HS-27A (cell line): ENCODE results near the gene RP2.

ENCODE experiments used
- DNase-seq: peaks from one replicate; pipeline ENCODE4 v3.0.0-alpha.2; 2012; ENCODE audit warnings: low read depth, missing footprints

Gene RP2

DNA sequence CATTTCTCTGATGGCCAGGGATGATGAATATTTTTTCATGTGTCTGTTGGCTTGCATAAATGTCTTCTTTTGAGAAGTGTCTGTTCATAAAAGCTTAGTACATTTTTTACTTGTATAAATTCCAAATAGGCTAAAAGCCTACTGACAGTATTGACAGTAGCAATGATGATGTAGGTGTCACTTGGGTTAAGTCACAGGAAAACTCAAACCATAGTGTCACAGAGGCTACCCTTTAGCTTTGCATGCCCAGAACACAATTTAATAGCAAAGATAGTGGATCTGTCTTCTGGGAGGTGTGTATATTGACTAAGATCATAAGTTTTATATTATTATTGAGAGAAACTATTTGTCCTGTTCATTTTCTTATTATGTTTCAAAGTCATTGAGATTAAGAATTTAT is 8.1 kb downstream of the RP2 start:
- DNase-seq, result no peak

DNA sequence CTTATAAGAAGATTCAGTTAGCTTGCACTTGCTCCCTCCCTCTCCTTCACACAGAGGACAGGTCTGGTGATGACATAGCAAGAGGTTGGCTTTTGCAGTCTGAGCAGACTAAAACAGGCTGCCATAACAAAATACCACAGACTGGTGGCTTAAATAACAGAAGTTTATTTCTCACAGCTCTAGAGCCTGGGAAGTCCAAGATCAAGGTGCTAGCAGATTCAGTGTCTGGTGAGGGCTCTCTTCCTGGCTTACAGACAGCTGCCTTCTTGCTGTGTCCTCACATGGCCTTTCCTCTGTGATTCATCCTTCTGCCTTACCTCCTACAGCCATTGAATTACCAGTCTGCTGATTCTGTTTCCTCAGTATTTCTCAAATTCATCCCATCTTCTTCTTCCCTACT is 13.1 kb downstream of the RP2 start:
- DNase-seq, result no peak

DNA sequence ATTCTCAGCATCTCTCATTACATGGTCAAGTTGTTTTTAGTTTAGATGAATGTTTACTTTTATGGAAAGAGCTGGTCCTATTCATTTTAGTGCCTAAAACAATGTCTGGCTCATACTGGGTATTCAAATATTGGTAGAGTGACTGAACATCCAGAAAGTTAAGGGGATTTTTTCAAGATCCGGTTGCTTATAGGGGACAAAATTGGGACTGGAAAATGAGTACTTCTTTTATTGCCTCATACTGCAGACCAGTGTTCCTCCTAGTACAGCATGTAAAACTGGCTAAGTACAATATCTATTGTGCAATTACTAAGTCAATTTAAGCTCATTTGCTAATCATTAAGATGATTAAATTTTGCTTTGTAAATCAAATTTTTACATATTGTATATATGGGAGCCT is 13.9 kb downstream of the RP2 start:
- no peak for DNase-seq

DNA sequence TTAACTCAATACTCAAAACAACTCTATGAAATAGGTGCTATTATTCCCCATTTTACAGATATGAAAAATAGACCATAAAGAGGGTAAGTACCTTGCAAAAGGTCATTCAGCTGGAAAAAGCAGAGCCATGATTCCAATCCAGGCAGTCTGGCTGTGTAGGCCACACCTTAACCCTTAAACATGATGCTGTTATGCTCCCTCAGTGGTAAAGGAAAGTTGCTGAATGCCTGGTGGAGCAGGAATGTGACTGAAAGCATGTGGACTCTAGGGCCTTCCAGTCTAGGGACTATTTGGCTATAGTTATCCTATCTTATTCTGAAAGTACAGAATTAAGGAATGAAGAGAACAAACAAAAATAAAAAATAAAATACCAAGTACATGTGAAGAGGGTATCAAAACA is 19.6 kb downstream of the RP2 start:
- no peak for DNase-seq

DNA sequence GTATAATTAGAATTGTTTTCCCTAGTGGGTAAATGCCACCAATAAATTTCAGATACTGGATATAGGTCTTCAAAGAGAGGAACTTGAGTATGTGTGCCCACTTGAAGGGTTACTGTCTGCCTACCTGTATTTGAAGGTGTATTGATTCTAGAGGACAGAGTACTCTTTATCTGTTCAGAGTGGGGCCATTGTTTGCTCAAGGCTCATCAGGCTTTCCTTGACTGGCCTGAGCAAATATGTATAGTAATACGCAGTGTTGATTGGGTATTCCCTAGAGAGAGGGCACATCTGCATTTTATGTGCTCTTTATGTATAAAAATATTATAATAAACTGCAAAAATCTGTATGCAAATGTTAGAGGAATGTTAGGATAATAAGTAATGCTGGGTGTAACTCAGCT is 23.7 kb downstream of the RP2 start:
- no peak for DNase-seq

DNA sequence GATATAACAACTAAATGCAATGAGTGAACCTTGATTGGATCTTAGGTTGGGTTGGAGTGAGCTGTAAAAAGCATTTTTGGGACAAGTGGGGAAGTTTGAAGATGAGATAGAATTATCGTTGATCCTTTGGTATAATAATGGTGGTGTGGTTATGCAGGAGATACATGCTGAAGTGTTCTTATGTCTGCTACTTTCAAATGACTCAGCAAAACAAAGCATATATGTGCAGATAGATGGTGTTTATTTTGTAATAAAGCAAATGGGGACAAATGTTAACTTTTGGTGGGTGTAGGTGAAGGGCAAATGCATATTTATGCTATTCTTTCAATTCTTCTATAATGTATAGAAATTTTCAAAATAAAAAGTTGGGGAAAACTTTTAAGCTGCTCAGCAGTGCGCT is 26.2 kb downstream of the RP2 start:
- DNase-seq, result no peak

DNA sequence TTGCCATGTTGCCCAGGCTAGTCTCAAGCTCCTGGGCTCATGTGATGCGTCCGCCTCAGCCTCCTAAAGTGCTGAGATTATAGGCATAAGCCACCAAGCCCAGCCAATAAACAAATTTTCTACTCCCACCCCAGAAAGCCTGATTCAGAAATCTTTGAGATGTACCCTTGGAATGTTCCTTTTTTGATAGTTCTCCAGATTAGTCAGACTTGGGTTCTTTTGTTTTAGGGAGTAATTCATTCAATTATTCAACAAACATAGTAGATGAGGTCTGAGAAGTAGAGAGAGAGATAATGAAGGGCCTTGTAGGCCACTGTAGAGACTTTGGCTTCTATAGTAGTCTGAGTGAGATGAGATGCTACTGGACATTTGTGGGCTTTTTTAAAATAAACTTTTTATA is 27.8 kb downstream of the RP2 start:
- no peak for DNase-seq

DNA sequence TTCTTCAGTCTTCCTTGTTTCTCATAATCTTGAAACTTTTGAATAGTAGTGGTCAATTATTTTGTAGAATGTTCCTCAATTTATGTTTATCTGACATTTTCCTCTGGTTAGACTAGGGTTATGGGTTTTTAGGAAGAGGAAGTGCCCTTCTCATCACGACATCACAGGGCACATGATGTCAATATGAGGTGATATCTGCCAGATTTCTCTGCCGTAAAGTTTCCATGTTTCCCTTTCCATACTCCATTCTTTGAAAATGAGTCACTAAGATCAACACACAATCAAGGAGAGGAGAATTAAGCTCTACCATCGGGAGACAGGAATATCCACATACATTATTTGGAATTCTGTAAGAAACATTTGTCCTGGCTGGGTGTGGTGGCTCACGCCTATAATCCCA is 28.4 kb downstream of the RP2 start:
- DNase-seq, result peak; percentile 22

DNA sequence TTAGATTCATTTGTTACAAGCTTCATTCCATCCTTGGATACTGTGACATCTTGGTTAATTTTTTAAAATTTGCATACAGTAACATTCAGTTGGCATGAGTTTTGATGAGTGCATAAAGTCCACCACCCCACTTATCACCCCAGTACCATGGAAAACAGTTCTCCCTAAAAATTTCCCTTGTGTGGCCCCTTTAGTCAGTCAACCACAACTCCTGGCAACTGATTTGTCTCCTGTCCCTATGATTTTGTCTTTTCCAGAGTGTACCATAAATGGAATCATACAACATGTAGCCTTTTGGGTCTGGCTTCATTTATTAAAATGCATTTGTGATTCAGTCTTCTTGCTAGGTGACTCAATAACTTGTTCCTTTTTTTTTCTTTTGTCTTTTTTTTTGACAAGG is 29.9 kb downstream of the RP2 start:
- DNase-seq, result no peak

DNA sequence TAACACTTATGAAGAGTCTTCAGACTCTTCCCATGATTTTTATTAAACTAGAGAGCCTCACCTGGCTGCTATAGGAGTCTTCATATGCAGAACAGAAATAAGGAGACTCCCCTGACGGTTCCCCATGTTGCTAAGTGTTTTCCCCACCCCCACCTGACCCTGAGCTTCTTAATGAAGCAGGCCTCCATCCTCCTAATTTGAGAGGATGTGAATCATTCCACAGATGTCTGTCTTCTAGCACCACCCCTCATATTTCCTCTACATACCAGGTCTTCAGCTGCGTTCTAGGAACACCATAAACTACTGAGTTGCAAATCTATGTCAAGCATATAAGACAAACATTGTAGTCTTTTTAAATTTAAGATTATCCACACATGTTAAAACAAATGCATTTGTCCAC is 36.9 kb downstream of the RP2 start:
- DNase-seq, result no peak

DNA sequence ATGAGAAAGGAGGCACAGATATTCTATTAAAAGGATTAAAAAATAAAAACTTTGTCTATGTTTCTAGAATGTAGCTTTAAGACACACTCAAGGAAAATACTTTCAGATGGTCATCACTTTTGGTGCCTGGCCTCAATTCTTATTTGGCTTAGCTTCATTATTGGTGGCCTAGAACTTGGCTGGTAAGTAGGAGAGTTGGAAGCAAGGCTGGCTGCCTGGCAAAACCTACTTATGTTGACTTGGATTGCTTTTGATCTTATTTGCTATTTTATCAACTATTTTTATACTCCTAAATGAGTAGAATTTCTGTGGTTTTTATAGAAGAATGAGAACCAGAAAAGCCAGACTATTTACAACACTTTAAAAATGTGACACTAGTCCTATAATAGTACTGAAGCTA is 40.1 kb downstream of the RP2 start:
- DNase-seq, result no peak

DNA sequence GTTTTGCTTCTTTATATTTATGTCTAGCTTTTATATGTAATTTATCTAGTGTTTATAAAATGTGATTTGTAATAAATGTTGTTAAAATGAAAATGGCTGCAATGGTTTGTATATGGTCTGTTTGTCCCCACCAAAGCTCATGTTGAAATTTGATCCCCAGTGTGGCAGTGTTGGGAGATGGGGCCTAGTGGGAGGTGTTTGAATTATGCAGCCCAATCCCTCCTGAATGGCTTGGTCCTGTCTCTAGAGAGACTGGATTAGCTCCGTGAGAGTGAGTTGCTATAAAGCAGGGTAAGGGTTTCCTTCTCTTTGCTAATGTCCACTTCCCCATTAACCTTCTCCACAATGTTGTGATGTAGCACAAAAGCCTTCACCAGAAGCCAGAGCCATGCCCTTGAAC is 45.4 kb downstream of the RP2 start:
- DNase-seq, result no peak

DNA sequence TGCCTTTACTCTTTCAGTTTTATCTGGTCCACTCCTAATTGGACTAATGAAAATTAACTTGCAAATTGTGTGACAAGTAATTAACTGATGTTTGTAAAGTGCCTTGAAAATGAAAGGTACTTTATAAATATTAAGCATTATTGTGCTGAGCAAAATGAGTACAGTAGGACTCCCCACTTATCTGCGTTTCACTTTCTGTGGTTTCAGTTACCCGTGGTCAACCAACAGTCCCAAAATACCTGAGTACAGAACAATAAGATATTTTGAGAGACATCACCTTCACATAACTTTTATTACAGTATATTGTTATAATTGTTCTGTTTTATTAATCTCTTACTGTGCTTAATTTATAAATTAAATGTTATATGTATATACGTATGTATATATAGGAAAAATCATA is 48.0 kb downstream of the RP2 start:
- no peak for DNase-seq

DNA sequence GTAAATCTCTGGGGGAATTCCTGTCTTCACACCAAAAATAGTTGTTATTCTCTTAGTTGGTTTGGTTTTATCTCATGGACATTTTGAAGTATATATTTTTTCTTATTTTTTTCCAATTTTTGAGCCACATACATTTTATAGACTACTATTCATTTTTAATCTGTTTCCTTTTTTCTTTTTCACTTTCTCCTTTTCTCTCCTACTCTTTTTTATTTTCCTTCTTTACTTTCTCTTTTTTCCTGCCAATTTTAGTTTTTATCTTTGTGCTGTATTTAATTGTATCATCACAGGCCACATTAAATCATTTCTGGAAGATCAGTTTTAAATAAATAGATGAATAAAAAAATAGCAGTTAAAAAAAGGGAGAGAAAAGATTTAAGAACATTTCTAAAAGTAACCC is 61.4 kb downstream of the RP2 start:
- no peak for DNase-seq

DNA sequence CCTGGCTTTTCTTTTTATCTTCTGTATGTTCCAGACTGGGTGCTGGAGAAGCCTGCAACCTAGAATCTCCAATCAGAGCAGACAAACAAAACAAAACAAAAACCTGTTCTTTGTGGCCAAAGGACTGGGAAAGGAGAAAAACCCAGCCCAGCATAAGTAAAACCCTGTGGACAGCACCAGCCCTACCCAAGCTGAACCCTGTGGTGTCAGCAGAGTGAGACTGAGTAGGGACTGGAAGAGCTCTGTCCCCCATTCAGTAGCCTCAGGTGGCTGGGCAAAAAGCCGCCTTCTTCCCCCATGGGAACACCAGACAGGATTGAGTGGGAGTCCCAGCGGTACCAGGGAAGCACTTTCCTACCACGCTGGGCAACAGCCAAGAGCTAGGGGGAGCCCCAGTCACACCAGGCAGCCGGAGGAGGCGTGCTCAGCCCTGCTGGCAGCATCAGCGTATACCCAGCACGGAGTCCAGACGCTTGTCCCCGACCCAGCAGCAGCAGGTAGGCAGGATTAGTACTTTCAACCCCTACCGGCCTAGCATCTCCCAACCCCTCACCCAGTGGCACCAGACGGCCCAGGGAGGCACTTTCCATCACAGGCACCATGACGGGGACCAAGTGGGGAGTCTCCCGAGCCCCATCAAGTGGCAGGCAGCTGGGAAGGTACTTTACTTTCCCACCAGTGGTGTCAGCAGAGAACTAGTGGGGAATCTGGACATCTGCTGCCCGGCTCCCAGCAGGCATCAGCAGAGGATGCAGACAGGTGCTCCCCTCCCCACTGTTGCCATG is 66.8 kb downstream of the RP2 start:
- DNase-seq, result peak; percentile 34

DNA sequence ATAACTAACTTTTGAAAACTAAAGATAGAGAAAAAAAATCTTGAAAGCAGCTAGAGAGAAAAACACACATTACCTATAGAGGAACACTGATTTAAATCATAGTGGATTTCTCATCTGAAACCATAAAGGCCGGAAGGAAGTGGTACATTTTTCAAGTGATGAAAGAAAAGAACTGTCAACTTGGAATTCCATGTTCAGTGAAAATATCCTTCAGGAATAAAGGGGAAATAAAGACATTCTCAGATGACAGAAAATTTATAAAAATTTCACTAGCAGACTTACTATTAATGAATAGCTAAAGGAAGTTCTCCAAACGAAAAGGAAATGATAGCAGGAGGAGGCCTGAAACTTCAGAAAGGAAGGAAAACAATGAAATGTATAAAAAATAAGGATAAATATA is 67.8 kb downstream of the RP2 start:
- no peak for DNase-seq

DNA sequence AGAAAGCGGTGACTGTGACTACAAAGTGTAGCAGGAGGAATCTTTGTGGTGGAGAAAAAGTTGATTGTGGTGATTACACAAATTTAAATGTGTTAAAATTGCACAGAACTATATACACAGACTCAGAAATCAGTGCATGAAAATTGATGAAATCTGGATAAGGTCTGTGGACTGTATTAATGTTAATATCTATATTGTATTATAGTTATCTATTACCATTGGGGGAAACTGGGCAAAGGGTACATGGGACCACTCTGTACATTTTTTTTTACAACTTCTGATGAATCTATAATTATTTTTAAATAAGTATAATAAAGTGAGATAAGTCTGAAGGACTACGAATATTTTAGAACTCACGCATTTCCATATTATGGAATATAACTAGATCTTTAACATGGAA is 73.6 kb downstream of the RP2 start:
- DNase-seq, result no peak

DNA sequence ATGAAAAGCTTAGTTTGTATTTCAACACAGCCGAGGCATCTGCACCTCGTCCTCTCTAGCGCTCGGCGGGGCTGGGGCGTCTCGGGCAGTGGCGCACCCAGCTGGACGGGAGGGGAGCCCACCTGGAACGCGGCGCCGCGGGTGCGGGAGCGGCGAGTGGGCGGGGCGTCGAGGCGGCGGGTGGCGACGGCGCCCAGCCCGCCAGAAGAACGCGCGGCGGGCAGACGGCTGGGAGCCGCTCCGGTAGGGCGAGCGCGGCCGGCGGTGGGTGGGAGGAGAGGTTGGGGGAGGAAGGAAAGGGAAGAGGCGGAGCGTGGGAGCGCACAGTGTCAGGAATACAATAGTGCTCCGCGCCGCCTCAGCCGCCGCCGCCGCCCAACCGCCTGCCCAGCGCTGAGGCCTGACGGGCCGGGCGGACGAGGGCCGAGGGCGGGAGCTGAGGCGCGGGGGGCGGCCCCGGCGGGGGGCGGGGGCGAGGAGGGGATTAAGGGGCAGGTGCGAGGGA is 75.3 kb downstream of the RP2 start, which contains the start of gene JADE3:
Gene JADE3 (plus strand): TSS at position 324 of the 505 bp plus-strand sequence. CDS start 72,474 bp downstream, outside the sequence.
- no peak for DNase-seq

DNA sequence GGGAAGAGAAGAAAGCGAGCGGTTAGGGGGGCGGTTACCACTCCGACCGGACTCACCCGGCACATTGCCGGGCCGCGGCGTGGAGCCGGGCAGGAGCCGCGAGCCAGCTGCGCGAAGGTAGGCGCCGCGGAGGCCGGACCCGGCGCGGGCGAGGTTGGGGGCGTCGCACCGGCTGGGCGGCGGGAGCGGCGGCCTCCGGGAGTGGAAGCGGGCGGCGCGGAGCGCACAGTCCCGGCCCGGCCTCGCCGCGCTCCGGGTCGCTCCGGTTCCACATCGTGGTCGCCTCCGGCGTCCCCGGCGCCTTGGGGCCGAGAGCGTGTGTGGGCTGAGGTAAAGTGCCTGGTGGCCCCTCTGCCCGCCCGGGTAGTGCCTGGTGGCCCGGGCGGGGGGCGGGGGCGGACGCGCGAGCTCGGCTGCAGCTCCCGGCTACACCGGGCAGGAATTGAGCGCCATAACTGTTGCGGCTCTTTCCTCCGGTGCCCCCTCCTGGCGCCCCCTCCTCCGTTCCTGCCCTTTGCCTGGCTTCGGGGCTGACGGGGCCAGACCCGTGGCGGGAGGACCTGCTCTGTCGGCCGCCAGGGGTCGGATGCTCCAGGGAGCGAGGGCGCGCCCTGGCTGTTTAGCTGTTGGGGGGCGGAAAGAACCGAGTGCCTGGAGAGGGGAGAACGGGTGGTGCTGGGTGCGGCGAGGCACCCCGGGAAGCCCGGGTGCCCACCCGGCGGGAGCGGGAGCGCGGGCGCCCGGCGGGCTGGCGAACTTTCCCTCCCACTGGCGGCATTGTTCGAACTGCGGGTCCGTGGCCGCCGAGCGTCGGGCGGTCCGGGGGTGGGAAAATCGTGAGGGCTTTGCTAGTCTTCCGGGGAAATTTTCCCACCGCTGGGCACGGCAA is 76.0 kb downstream of the RP2 start:
- no peak for DNase-seq

DNA sequence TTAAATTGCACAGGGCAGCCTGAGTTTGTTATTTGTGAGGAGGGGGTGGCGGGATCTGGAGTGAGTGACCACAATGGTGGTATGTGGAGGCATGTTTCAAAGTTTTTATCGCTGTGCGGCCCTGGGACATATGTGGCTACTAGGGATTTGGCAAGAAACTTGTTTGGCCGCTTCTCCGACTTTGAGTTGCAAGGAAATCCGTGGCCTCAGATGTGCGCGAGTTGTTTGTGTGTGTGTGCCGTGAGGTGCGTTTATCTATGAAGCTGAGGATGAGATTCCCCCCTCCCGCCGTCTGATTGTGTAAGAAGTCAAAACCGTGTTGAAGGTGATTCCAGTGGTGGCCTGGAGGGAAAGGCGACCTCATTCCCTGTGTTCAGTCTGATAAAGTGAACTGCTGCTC is 76.8 kb downstream of the RP2 start:
- no peak for DNase-seq

DNA sequence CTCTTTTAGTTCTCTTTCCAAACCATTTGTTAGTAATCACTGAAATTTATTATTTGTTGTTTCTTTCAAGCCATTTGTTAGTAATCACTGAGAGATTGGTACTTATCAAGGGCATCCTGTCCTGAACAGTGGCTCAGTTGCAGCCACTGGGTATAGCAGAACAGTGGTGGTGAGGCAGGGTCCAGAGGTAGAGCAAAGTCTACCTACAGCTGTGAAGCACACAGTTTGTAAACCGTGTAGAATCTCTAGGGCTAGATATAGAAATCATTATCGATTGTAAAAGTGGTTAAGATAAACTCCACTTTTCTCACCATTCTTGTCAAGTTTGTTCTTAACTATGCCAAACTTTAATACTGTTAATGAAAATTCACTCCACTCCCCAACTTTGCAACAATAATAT is 79.4 kb downstream of the RP2 start:
- DNase-seq, result no peak

DNA sequence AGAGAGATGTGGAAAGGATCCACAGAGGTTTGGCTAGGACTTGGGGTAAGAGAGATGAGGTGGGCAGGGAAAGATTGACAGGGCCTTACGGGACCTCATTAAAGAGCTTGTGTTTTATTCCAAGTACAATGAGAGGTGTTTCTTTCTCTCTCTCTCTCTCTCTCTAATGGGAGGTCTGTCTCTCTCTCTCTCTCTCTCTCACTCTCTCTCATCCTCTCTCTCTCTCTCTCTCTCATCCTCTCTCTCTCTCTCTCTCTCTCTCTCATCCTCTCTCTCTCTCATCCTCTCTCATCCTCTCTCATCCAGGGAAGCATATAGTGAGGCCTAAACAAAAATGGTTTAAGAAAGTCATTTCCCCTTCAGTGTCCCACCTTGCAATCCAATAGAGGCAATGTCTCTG is 80.8 kb downstream of the RP2 start:
- DNase-seq, result no peak

DNA sequence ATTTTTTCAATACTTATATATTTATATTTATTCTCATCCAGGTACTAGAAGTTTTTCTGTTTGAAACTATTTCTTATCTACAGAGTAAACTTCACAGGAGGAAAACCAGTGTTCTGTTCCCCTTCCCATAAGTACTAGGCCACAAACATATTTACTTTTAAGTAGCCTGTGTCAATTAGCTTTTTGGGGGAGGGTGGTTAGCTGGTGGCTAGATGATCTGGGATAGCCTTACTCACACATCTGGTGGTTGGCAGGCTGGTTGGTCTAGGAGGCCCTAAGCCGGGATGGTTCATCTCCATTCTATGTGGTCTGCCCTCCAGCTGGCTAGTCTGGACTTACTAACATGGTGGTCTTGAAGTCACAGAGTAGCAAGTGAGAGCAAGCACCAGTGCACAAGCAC is 81.6 kb downstream of the RP2 start:
- no peak for DNase-seq
